Right atrium auricular region (tissue), 2 donors: Measurements from ENCODE around the gene PCDHGB6. TPM values are rescaled to one million over a fixed set of nuclear protein-coding genes. Genes with fewer than 3 reads are reported as not detected.
"Not testable (repeated sequence)": the region's sequence is repeated elsewhere in the genome, so short reads cannot be mapped to it uniquely, and the experiment has no call there.

ENCODE experiments used
- DNase-seq: peaks from one replicate; pipeline ENCODE4 v3.0.0-alpha.2; 2019; ENCODE audit warnings: low spot score
- H3K27ac ChIP-seq, 2 donors: fragments of 200-600 bp; sonication (generic); 1 replicate in 1 of 2; 2 replicates in 1 of 2; pipeline ENCODE4 v1.5.1; 2016 to 2019
- H3K27me3 ChIP-seq, 2 donors: fragments of 200-600 bp; sonication (generic); one replicate each; pipeline versions ENCODE4 v1.5.1 to v1.6.0; 2017 to 2019
- H3K36me3 ChIP-seq: fragments of 200-600 bp; sonication (generic); one replicate; pipeline ENCODE4 v1.5.1; 2016
- H3K4me1 ChIP-seq, 2 donors: fragments of 200-600 bp; sonication (generic); one replicate each; pipeline versions ENCODE4 v1.5.1 to v1.6.0; 2017 to 2019
- H3K4me3 ChIP-seq, 2 donors: fragments of 200-600 bp; sonication (generic); 1 replicate in 1 of 2; 2 replicates in 1 of 2; pipeline ENCODE4 v1.5.1; 2017 to 2019; ENCODE audit warnings: mild to moderate bottlenecking in 1 of 2, moderate library complexity in 1 of 2
- H3K9me3 ChIP-seq, 2 donors: fragments of 200-600 bp; sonication (generic); one replicate each; pipeline ENCODE4 v1.5.1; 2019
- CTCF ChIP-seq, 2 donors: fragments of 200-600 bp; sonication (generic); IDR thresholded peaks; one replicate each; pipeline ENCODE4 v1.5.1; 2019; ENCODE audit warnings: antibody characterized with exemption in 2 of 2
- total RNA-seq, 2 donors: library from RNA; depleted of rRNA; stranded (reverse); fragments of >200 nt; gene quantifications; one replicate each; pipeline ENCODE4 v1.1.0, GENCODE V29; 2016

The PCDHGB6 gene
- total RNA-seq, 2 donors from 2014 or later = 5.0 to 7.1 TPM

DNA sequence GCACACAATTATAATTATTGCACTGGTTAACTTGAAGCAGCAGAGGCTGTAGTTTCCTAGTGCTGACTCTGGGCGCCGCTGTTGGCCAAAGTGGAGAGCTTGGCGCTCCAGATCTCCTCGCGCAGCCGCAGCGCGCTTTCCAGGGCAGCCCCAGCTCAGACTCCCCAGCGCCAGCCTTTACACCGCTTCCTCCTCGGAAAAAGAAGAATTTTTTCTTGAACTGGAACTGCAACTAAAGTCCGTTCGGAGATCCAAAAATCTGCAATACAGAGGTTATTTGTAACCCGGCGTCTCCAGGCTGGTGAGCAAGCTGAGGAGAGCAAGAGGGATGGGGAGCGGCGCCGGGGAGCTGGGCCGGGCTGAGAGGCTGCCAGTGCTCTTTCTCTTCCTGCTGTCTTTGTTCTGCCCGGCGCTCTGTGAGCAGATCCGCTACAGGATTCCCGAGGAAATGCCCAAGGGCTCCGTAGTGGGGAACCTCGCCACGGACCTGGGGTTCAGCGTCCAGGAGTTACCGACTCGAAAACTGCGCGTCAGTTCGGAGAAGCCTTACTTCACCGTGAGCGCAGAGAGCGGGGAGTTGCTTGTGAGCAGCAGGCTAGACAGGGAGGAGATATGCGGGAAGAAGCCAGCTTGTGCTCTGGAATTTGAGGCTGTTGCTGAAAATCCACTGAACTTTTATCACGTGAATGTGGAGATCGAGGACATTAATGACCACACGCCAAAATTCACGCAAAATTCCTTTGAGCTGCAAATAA is 20.1 kb upstream of the PCDHGB6 start, which contains the start of gene PCDHGB4:
TSS of gene PCDHGB4 (plus strand) at position 142 of the 755 bp plus-strand sequence. CDS start at position 329, 187 bp downstream.
- not testable (repeated sequence) for DNase-seq, H3K27me3 ChIP-seq, H3K27ac ChIP-seq, H3K4me1 ChIP-seq, H3K36me3 ChIP-seq
- peak; percentile 42 to 70 for TF ChIP-seq CTCF (IDR thresholded peaks at IDR 0.05)
- Histone ChIP-seq H3K4me3 (peak within 1 kb of the TSS; percentile 33 to 39), H3K9me3 (peaks cover 10 to 94% of the 10 kb centered on the region in 2 donors)

GRCh38 chr5:141388661-141389060 is 19.2 kb upstream of the PCDHGB6 start:
- Histone ChIP-seq H3K27me3 (no peaks in the 10 kb centered on the region), H3K4me3 (no peak overlapping the region)
- no peak for TF ChIP-seq CTCF (IDR thresholded peaks at IDR 0.05)

DNA sequence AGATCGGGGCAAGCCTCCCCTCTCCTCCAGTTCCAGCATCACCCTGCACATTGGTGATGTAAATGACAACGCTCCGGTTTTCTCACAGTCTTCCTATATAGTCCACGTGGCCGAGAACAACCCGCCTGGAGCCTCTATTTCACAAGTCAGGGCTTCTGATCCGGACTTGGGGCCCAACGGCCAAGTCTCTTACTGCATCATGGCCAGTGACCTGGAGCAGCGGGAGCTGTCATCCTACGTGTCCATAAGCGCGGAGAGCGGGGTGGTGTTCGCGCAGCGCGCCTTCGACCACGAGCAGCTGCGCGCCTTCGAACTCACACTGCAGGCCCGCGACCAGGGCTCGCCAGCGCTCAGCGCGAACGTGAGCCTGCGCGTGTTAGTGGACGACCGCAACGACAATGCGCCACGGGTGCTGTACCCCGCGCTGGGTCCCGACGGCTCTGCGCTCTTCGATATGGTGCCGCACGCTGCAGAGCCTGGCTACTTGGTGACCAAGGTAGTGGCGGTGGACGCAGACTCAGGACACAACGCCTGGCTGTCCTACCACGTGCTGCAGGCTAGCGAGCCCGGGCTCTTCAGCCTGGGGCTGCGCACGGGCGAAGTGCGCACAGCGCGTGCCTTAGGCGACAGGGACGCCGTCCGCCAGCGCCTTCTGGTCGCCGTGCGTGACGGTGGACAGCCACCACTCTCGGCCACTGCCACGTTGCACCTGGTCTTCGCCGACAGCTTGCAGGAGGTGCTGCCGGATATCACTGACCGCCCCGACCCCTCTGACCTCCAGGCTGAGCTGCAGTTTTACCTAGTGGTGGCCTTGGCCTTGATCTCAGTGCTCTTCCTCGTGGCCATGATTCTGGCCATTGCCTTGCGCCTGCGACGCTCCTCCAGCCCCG is 18.4 kb upstream of the PCDHGB6 start:
- DNase-seq = no peak
- Histone ChIP-seq H3K27ac (no peak overlapping the region), H3K27me3 (no peaks in the 10 kb centered on the region), H3K4me1 (no peaks in the 10 kb centered on the region), H3K9me3 (peaks cover 10 to 94% of the 10 kb centered on the region in 2 donors), H3K4me3 (no peak overlapping the region), H3K36me3 (peaks cover 7% of the 10 kb centered on the region)
- no peak for TF ChIP-seq CTCF (IDR thresholded peaks at IDR 0.05)

More at GRCh38 chr5:141388661-141389060, 19.2 kb upstream of the PCDHGB6 start:
- no peak for DNase-seq
- no peaks in the 10 kb centered on the region for H3K4me1 ChIP-seq
- peaks cover 7% of the 10 kb centered on the region for H3K36me3 ChIP-seq
- peaks cover 10 to 94% of the 10 kb centered on the region in 2 donors for H3K9me3 ChIP-seq
- no peak overlapping the region for H3K27ac ChIP-seq

- Histone ChIP-seq H3K4me3 (no peak within 1 kb of the TSS), H3K4me1 (no peaks in the 10 kb centered on the region), H3K27ac (no peak within 1 kb of the TSS), H3K9me3 (peaks cover 10 to 88% of the 10 kb centered on the region in 2 donors), H3K36me3 (peaks cover 3% of the 10 kb centered on the region), H3K27me3 (no peaks in the 10 kb centered on the region)
- no peak for TF ChIP-seq CTCF (IDR thresholded peaks at IDR 0.05)
- no peak for DNase-seq
Observed at GRCh38 chr5:141392429-141393198, 15.2 kb upstream of the PCDHGB6 start, which contains the start of gene PCDHGA8. PCDHGA8 (plus strand) TSS chr5:141392633; CDS start chr5:141392814, 181 bp downstream.

DNA sequence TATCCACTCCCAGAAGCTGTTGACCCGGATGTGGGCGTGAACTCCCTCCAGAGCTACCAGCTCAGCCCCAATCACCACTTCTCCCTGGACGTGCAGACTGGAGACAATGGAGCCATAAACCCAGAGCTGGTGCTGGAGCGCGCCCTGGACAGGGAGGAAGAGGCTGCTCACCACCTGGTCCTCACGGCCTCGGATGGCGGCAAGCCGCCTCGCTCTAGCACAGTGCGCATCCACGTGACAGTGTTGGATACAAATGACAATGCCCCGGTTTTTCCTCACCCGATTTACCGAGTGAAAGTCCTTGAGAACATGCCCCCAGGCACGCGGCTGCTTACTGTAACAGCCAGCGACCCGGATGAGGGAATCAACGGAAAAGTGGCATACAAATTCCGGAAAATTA is 14.6 kb upstream of the PCDHGB6 start:
- Histone ChIP-seq H3K4me3 (no peak overlapping the region), H3K4me1 (no peaks in the 10 kb centered on the region), H3K27ac (no peak overlapping the region), H3K36me3 (peaks cover 3% of the 10 kb centered on the region), H3K9me3 (peaks cover 10 to 86% of the 10 kb centered on the region in 2 donors), H3K27me3 (no peaks in the 10 kb centered on the region)
- TF ChIP-seq CTCF (IDR thresholded peaks at IDR 0.05) = no peak
- DNase-seq = no peak

GRCh38 chr5:141394401-141395187 is 13.2 kb upstream of the PCDHGB6 start:
- H3K4me1 ChIP-seq, H3K4me3 ChIP-seq, H3K36me3 ChIP-seq, H3K27ac ChIP-seq, DNase-seq, H3K27me3 ChIP-seq: not testable (repeated sequence)
- H3K9me3 ChIP-seq = peaks cover 6 to 85% of the 10 kb centered on the region in 2 donors
